Right atrium auricular region (tissue), 2 donors: ENCODE measurements around the gene FABP7. TPM values are rescaled to one million over a fixed set of nuclear protein-coding genes. Genes with fewer than 3 reads are reported as not detected.

Experiments used
- DNase-seq: peaks from one replicate; pipeline ENCODE4 v3.0.0-alpha.2; 2019; ENCODE audit warnings: low spot score
- H3K27ac ChIP-seq, 2 donors: fragments of 200-600 bp; sonication (generic); 1 replicate in 1 of 2; 2 replicates in 1 of 2; pipeline ENCODE4 v1.5.1; 2016 to 2019
- H3K27me3 ChIP-seq, 2 donors: fragments of 200-600 bp; sonication (generic); one replicate each; pipeline versions ENCODE4 v1.5.1 to v1.6.0; 2017 to 2019
- H3K36me3 ChIP-seq: fragments of 200-600 bp; sonication (generic); one replicate; pipeline ENCODE4 v1.5.1; 2016
- H3K4me1 ChIP-seq, 2 donors: fragments of 200-600 bp; sonication (generic); one replicate each; pipeline versions ENCODE4 v1.5.1 to v1.6.0; 2017 to 2019
- H3K4me3 ChIP-seq, 2 donors: fragments of 200-600 bp; sonication (generic); 1 replicate in 1 of 2; 2 replicates in 1 of 2; pipeline ENCODE4 v1.5.1; 2017 to 2019; ENCODE audit warnings: mild to moderate bottlenecking in 1 of 2, moderate library complexity in 1 of 2
- H3K9me3 ChIP-seq, 2 donors: fragments of 200-600 bp; sonication (generic); one replicate each; pipeline ENCODE4 v1.5.1; 2019
- total RNA-seq, 2 donors: library from RNA; depleted of rRNA; stranded (reverse); fragments of >200 nt; gene quantifications; one replicate each; pipeline ENCODE4 v1.1.0, GENCODE V29; 2016
- TF ChIP-seq, protein P1 (sequence below), 2 donors: fragments of 200-600 bp; sonication (generic); IDR thresholded peaks; one replicate each; pipeline ENCODE4 v1.5.1; 2019; ENCODE audit warnings: antibody characterized with exemption in 2 of 2

FABP7 gene
- total RNA-seq, 2 donors from 2014 or later, result 0.52 TPM; not detected in 1

DNA sequence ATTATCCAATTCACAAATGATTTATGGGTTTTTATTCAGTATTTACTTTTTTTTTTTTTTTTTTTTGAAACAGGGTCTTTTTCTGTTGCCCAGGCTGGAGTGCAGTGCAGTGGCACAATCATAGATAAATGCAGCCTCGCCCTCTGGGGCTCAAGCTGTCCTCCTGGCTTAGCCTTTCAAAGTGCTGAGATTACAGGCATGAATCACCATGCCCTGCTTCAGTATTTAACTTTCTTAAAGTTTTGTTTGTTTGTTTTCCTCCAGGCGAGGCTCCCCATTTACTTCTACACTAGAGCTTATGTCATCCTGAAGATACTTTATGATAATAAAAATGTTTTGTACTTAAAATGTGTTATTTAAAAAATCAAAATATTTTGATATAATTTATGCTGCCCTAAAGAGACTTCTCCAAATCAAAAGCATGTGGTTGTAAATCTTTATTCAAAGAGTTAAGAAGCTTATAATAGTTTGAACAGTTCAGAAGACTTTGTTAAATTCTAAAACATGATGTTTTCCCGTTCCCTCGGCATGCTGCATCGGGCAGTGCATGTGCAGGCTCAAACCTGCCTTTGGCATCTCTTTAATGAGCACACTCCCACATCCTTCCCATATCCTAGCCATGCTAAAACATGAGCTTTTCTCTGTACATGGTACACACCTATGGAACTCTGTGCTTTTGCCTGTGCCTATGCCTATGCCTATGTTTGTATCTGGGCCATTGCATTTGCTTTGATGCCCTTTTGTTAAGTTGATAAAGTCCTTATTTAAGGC lies 20.6 kb downstream of the FABP7 start:
- DNase-seq, result no peak
- TF ChIP-seq, protein P1, sequence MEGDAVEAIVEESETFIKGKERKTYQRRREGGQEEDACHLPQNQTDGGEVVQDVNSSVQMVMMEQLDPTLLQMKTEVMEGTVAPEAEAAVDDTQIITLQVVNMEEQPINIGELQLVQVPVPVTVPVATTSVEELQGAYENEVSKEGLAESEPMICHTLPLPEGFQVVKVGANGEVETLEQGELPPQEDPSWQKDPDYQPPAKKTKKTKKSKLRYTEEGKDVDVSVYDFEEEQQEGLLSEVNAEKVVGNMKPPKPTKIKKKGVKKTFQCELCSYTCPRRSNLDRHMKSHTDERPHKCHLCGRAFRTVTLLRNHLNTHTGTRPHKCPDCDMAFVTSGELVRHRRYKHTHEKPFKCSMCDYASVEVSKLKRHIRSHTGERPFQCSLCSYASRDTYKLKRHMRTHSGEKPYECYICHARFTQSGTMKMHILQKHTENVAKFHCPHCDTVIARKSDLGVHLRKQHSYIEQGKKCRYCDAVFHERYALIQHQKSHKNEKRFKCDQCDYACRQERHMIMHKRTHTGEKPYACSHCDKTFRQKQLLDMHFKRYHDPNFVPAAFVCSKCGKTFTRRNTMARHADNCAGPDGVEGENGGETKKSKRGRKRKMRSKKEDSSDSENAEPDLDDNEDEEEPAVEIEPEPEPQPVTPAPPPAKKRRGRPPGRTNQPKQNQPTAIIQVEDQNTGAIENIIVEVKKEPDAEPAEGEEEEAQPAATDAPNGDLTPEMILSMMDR (IDR thresholded peaks at IDR 0.05), result no peak
- no peaks in the 10 kb centered on the region for H3K27me3 ChIP-seq
- H3K9me3 ChIP-seq, result no peaks in the 10 kb centered on the region
- no peak overlapping the region for H3K4me3 ChIP-seq
- H3K4me1 ChIP-seq, result peaks cover 0 to 7% of the 10 kb centered on the region in 2 donors
- H3K27ac ChIP-seq, result no peak overlapping the region
- peaks cover 3% of the 10 kb centered on the region for H3K36me3 ChIP-seq

DNA sequence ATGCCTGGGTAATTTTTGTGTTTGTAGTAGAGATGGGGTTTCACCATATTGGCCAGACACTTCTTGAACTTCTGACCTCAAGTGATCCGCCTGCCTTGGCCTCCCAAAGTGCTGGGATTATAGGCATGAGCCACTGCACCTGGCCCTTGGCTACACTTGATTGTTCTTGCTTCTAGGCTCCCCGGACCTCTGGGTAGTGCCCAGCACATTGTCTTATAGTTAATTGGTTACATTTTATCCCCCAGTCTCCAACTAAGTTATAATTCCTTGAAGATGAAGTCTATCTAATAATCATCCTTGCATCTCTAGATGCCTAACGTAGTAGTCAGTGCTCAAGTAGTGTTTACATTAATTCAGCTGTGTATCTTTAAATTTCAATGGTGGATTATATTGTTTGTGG lies 21.4 kb downstream of the FABP7 start:
- Histone ChIP-seq H3K9me3 (no peaks in the 10 kb centered on the region), H3K4me1 (peaks cover 0 to 7% of the 10 kb centered on the region in 2 donors), H3K36me3 (peaks cover 8% of the 10 kb centered on the region), H3K27ac (no peak overlapping the region), H3K4me3 (no peak overlapping the region), H3K27me3 (no peaks in the 10 kb centered on the region)
- TF ChIP-seq, protein P1 (IDR thresholded peaks at IDR 0.05), result no peak
- no peak for DNase-seq

DNA sequence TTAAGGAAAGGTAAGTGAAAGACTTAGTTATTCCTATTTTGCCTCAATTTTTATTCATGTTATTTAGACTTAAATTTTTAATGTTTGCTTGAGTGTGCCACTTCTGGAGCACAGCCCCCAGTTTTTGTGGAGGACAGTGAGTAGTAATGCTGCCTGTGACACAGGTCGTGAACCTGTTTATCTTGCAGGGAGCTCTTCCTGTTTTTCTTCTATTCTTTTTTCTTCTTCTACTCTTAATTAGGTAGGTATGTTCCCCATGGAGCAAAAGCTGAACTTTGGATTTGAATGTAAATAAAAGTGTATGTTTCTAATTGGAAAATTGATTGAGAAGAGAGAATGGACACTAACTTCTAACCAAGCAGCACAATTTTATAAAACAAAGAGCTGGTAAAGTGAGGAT lies 21.9 kb downstream of the FABP7 start:
- no peak overlapping the region for H3K27ac ChIP-seq
- no peak overlapping the region for H3K4me3 ChIP-seq
- DNase-seq, result no peak
- TF ChIP-seq, protein P1 (IDR thresholded peaks at IDR 0.05), result no peak
- no peaks in the 10 kb centered on the region for H3K27me3 ChIP-seq
- peaks cover 8% of the 10 kb centered on the region for H3K36me3 ChIP-seq
- H3K9me3 ChIP-seq, result no peaks in the 10 kb centered on the region
- peaks cover 0 to 7% of the 10 kb centered on the region in 2 donors for H3K4me1 ChIP-seq

DNA sequence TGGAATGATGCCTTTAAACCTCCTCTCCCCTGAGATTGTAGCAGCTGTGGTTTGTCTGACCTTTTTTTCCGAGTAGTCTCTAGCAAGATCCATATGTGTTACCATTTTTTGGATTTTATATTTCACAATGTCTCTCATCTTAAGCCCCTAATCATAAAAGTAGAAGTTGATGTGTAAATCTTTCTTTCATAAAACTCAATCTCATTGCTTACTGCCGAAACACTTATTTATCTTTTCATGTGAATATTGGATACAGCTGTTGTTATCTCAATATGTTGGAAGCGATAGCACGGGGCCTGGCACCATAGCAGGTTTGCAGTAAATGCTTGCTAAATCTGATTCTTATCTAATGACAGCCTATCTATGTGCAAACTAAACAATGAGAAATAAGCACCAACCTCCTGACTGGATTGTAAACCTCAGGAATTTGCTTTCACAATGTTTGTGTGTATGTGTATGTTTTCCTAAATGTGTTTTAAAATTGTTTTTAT lies 23.7 kb downstream of the FABP7 start:
- H3K4me1 ChIP-seq, result peaks cover 0 to 7% of the 10 kb centered on the region in 2 donors
- no peak overlapping the region for H3K27ac ChIP-seq
- no peaks in the 10 kb centered on the region for H3K9me3 ChIP-seq
- peaks cover 8% of the 10 kb centered on the region for H3K36me3 ChIP-seq
- H3K4me3 ChIP-seq, result no peak overlapping the region
- no peaks in the 10 kb centered on the region for H3K27me3 ChIP-seq
- TF ChIP-seq, protein P1 (IDR thresholded peaks at IDR 0.05), result no peak
- DNase-seq, result no peak

DNA sequence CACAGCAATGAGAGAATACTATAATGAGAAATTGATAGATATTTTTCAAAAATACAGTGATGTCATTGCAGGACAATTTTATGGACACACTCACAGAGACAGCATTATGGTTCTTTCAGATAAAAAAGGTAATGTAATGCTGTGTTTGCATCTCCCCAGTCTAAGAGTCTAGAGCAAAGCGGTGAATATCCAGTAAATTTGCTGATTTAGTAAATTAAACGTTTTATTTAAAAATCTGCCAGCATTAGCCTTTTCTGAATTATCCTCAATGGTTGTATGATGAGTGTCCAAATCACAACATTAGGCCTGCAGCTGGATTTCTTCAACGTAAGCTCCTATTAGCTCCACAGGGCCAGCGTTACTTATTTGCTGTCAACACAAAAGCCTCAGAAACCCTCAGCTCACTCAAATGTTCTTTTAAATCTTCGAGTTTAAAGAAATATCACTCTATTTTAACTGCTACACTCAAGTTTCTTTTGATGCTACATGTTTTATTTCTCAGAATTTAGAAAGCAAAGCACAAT lies 25.5 kb downstream of the FABP7 start:
- H3K36me3 ChIP-seq, result peaks cover 8% of the 10 kb centered on the region
- no peaks in the 10 kb centered on the region for H3K9me3 ChIP-seq
- DNase-seq, result no peak
- TF ChIP-seq, protein P1 (IDR thresholded peaks at IDR 0.05), result no peak
- H3K4me3 ChIP-seq, result no peak overlapping the region
- no peaks in the 10 kb centered on the region for H3K4me1 ChIP-seq
- no peak overlapping the region for H3K27ac ChIP-seq
- H3K27me3 ChIP-seq, result no peaks in the 10 kb centered on the region
